Ishikawa (cell line): ENCODE data around the gene AKIRIN2.

Experiments used
- CEBPB ChIP-seq: IDR thresholded peaks from 2 replicates; pipeline ENCODE4 v1.6.1; 2012
- EP300 ChIP-seq: IDR thresholded peaks from 2 replicates; pipeline ENCODE4 v1.6.1; 2012; ENCODE audit warnings: borderline replicate concordance
- FOXM1 ChIP-seq: IDR thresholded peaks from 2 replicates; pipeline ENCODE4 v1.6.1; 2012; ENCODE audit warnings: low read depth, borderline replicate concordance
- RAD21 ChIP-seq: IDR thresholded peaks from 2 replicates; pipeline ENCODE4 v1.6.1; 2012; ENCODE audit warnings: low read depth
- TCF12 ChIP-seq: IDR thresholded peaks from 2 replicates; pipeline ENCODE4 v1.6.1; 2012; ENCODE audit warnings: low read depth
- TEAD4 ChIP-seq: IDR thresholded peaks from 2 replicates; pipeline ENCODE4 v1.6.1; 2012
- YY1 ChIP-seq: IDR thresholded peaks from 2 replicates; pipeline ENCODE4 v1.6.1; 2012; ENCODE audit warnings: low read depth
- TF ChIP-seq, protein P1 (sequence below): IDR thresholded peaks from 2 replicates; pipeline ENCODE4 v1.6.1; 2012
- TF ChIP-seq, protein P2 (sequence below): IDR thresholded peaks from 2 replicates; pipeline ENCODE4 v1.6.1; 2012; ENCODE audit warnings: low read depth, mild to moderate bottlenecking

DNA sequence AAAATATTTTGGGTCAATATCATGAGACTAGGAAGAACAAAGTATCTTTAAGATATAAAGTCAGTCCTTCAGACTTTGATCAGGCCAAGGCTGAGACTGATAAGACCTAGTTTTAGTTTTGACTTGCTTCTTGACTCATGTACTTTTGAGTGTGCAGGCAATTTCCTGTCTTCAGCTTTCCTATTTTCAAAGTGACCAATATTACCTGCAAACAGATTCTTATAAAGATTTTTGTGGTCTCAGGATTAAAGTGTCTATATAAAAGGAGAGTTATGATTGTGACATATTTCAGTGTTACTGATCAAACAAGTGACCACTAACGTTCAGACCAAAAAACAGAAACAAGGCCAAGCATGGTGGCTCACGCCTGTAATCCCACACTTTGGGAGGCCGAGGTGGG is 36.0 kb upstream of the AKIRIN2 start:
- TF ChIP-seq, protein P1, sequence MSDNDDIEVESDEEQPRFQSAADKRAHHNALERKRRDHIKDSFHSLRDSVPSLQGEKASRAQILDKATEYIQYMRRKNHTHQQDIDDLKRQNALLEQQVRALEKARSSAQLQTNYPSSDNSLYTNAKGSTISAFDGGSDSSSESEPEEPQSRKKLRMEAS: no peak
- no peak for TF ChIP-seq EP300
- TF ChIP-seq RAD21: no peak
- no peak for TF ChIP-seq TEAD4
- TF ChIP-seq, protein P2, sequence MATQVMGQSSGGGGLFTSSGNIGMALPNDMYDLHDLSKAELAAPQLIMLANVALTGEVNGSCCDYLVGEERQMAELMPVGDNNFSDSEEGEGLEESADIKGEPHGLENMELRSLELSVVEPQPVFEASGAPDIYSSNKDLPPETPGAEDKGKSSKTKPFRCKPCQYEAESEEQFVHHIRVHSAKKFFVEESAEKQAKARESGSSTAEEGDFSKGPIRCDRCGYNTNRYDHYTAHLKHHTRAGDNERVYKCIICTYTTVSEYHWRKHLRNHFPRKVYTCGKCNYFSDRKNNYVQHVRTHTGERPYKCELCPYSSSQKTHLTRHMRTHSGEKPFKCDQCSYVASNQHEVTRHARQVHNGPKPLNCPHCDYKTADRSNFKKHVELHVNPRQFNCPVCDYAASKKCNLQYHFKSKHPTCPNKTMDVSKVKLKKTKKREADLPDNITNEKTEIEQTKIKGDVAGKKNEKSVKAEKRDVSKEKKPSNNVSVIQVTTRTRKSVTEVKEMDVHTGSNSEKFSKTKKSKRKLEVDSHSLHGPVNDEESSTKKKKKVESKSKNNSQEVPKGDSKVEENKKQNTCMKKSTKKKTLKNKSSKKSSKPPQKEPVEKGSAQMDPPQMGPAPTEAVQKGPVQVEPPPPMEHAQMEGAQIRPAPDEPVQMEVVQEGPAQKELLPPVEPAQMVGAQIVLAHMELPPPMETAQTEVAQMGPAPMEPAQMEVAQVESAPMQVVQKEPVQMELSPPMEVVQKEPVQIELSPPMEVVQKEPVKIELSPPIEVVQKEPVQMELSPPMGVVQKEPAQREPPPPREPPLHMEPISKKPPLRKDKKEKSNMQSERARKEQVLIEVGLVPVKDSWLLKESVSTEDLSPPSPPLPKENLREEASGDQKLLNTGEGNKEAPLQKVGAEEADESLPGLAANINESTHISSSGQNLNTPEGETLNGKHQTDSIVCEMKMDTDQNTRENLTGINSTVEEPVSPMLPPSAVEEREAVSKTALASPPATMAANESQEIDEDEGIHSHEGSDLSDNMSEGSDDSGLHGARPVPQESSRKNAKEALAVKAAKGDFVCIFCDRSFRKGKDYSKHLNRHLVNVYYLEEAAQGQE: no peak
- no peak for TF ChIP-seq TCF12
- TF ChIP-seq YY1: no peak
- no peak for TF ChIP-seq CEBPB
- TF ChIP-seq FOXM1: no peak
